PC-9 (cell line): Measurements from ENCODE around the gene BHLHE41.

ENCODE experiments used
- CTCF ChIP-seq: fragments of 200-600 bp; sonication (generic); conservative IDR thresholded peaks from 2 replicates; pipeline ENCODE4 v1.6.1; 2017; ENCODE audit warnings: mixed run types, antibody characterized with exemption, mild to moderate bottlenecking, moderate library complexity
- EZH2 ChIP-seq: fragments of 200-600 bp; sonication (generic); IDR thresholded peaks from 2 replicates; pipeline ENCODE4 v1.8.0; 2017; ENCODE audit warnings: antibody characterized with exemption, low read depth

GRCh38 chr12:26130728-26131127 lies 5.9 kb upstream of the BHLHE41 start:
- no peak for TF ChIP-seq CTCF
- TF ChIP-seq EZH2: no peak
